OCI-LY1 (cell line): Measurements from ENCODE around the gene ANKRD45.
"Not testable (repeated sequence)": the region's sequence is repeated elsewhere in the genome, so short reads cannot be mapped to it uniquely, and the experiment has no call there.

Experiments
- CTCF ChIP-seq: fragments of 200-600 bp; sonication (generic), shearing (Covaris generic); IDR thresholded peaks from 2 replicates; pipeline ENCODE4 v1.5.1; 2017; ENCODE audit warnings: mild to moderate bottlenecking, antibody characterized with exemption, low read length, moderate library complexity, mixed read lengths
- EZH2 ChIP-seq: fragments of 200-600 bp; sonication (generic), shearing (Covaris generic); IDR thresholded peaks from 2 replicates; pipeline ENCODE4 v1.8.0; 2017; ENCODE audit warnings: borderline replicate concordance, mixed run types, mild to moderate bottlenecking, antibody characterized with exemption, low read length, moderate library complexity, mixed read lengths

GRCh38 chr1:173683838-173684237 lies 14.2 kb upstream of the ANKRD45 start:
- TF ChIP-seq CTCF, EZH2: not testable (repeated sequence)
